Peyer's patch (tissue), 4 donors: ENCODE data around the gene PLEKHA6.

Experiments
- POLR2A ChIP-seq, 2 donors: fragments of 450-650 bp; IDR thresholded peaks; one replicate each; pipeline ENCODE4 v1.5.1; 2017; ENCODE audit warnings: antibody characterized with exemption in 2 of 2, mild to moderate bottlenecking in 2 of 2, moderate library complexity in 2 of 2
- TF ChIP-seq, protein P1 (sequence below), 6 experiments: fragments of 450-650 bp in 4 of 6; fragments of 200-600 bp in 2 of 6; sonication (generic) in 1 of 6; IDR thresholded peaks; one replicate each; pipeline ENCODE4 v1.5.1; 2017 to 2019; ENCODE audit warnings: antibody characterized with exemption in 6 of 6, mild to moderate bottlenecking in 3 of 6, moderate library complexity in 1 of 6

GRCh38 chr1:204242920-204243319 lies 116.8 kb downstream of the PLEKHA6 start:
- TF ChIP-seq, protein P1, sequence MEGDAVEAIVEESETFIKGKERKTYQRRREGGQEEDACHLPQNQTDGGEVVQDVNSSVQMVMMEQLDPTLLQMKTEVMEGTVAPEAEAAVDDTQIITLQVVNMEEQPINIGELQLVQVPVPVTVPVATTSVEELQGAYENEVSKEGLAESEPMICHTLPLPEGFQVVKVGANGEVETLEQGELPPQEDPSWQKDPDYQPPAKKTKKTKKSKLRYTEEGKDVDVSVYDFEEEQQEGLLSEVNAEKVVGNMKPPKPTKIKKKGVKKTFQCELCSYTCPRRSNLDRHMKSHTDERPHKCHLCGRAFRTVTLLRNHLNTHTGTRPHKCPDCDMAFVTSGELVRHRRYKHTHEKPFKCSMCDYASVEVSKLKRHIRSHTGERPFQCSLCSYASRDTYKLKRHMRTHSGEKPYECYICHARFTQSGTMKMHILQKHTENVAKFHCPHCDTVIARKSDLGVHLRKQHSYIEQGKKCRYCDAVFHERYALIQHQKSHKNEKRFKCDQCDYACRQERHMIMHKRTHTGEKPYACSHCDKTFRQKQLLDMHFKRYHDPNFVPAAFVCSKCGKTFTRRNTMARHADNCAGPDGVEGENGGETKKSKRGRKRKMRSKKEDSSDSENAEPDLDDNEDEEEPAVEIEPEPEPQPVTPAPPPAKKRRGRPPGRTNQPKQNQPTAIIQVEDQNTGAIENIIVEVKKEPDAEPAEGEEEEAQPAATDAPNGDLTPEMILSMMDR (IDR thresholded peaks at IDR 0.05), result no peak
- no peak for TF ChIP-seq POLR2A (IDR thresholded peaks at IDR 0.05)
